ENCODE results near the gene NUMB. TPM values are rescaled to one million over a fixed set of nuclear protein-coding genes. Genes with fewer than 3 reads are reported as not detected.

NUMB gene
- total and polyA plus RNA-seq, 2 of the 4 experiments (the other 2 are of a cell fraction) = 45.9 to 114 TPM

DNA sequence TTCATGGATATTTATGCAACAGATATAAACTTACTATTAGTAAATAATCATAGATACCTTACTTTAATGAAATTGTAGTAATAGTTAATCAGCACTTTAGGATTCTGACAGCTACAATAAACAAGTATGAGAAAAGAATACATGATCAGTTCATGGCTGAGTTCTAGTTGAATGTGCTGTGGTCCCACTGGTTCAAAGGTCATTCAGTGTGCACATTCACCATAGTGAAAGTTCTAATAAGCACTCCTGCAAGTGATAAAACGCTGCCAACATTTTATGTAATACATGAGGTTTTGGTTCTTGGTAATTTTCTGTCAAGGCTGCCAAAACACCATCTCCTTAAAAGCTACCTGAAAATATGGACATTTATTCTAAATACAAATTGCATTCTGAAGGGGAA, 92.6 kb downstream of the NUMB start:
- Histone ChIP-seq H2BK120ac (ENCODE audit: low read depth, low read length) (no peak overlapping the region), H2AK9ac (replicated peaks; ENCODE audit: low read depth, low read length, poor library complexity) (no peak overlapping the region), H4K5ac (ENCODE audit: low read depth, low read length) (no peak overlapping the region), H3K18ac (ENCODE audit: low read depth, low read length) (no peak overlapping the region), H2BK15ac (ENCODE audit: low read depth, low read length) (no peak overlapping the region), H3K27me3 (ENCODE audit: control insufficient read depth, insufficient read depth, low read length) (no peaks in the 10 kb centered on the region), H3K56ac (ENCODE audit: extremely low read depth, insufficient read depth, low read length) (no peak overlapping the region), H3K36me3 (ENCODE audit: control insufficient read depth, insufficient read depth, low read length) (peaks cover 5% of the 10 kb centered on the region), H4K8ac (ENCODE audit: low read depth in 2 of 2, low read length in 2 of 2) (no peak overlapping the region), H3K4me3 (ENCODE audit: insufficient read depth, low read depth, low read length) (no peak overlapping the region), H2AFZ (replicated peaks; ENCODE audit: low read length, poor library complexity) (no peak overlapping the region), H3K14ac (replicated peaks; ENCODE audit: low read depth, low read length) (no peak overlapping the region), H3K79me1 (ENCODE audit: low read depth in 1 of 2, low read length in 2 of 2) (peaks cover 30 to 61% of the 10 kb centered on the region in 2 experiments), H3K4me1 (ENCODE audit: control insufficient read depth, insufficient read depth, low read length) (no peaks in the 10 kb centered on the region), H3K4me2 (ENCODE audit: low read depth, low read length) (no peak overlapping the region), H3K9me3 (ENCODE audit: control insufficient read depth, insufficient read depth, low read length) (no peaks in the 10 kb centered on the region), H2BK5ac (ENCODE audit: low read depth, low read length, poor library complexity, severe bottlenecking) (no peak overlapping the region), H3K27ac (ENCODE audit: insufficient read depth, low read length) (no peak overlapping the region), H2AK5ac (ENCODE audit: low read depth, low read length) (no peak overlapping the region), H4K91ac (ENCODE audit: insufficient read depth, low read depth, low read length) (no peak overlapping the region), H2BK20ac (ENCODE audit: low read depth, low read length) (no peak overlapping the region), H3K23ac (ENCODE audit: low read depth, low read length) (no peak overlapping the region), H3K4ac (ENCODE audit: low read depth, low read length) (no peak overlapping the region), H4K20me1 (ENCODE audit: insufficient read depth, low read length) (peaks cover 7% of the 10 kb centered on the region; the same call in 1 of the 2 replicates), H3K9me1 (ENCODE audit: insufficient read depth, low read length) (peaks cover 6% of the 10 kb centered on the region; the same call in 1 of the 2 replicates), H3K9ac (ENCODE audit: low read depth, low read length) (no peak overlapping the region)
- in situ Hi-C loops (cut with MboI; ENCODE audit: low sequenced_read_pairs) (no loop called here), dilution Hi-C loops (cut with HindIII; ENCODE audit: low sequenced_read_pairs, unreplicated experiment) (no loop called here), intact Hi-C loops (cut with micrococcal nuclease) (no loop called here)
- ATAC-seq (ENCODE audit: low read depth) (no peak), DNase-seq (peak; percentile 8)
- ChIA-PET POLR2A (ENCODE audit: unreplicated experiment) (no interaction called here), CTCF (interaction anchor here (1.3 kb wide), 1 partner anchor 11 kb away, joined by 3 read pairs; no protein-coding TSS in a partner anchor)
- BruUV-seq (replicated peaks) = no TSS peak
- WGBS, 2 experiments (ENCODE audit: extremely low coverage in 2 of 2, insufficient read length in 1 of 2) = no CpG with 5 or more reads among the region's 1 CpG
- TF ChIP-seq FOS (IDR thresholded peaks at IDR 0.05; ENCODE audit: low read depth, low read length) (no peak), RFX5 (IDR thresholded peaks at IDR 0.05; ENCODE audit: low read depth, low read length) (no peak), CHD1 (IDR thresholded peaks at IDR 0.05; ENCODE audit: low read depth, low read length) (no peak), MXI1 (IDR thresholded peaks at IDR 0.05; ENCODE audit: borderline replicate concordance, low read depth, low read length) (no peak), BHLHE40 (IDR thresholded peaks at IDR 0.05; ENCODE audit: low read depth, low read length) (no peak), USF2 (IDR thresholded peaks at IDR 0.05; ENCODE audit: low read depth, low read length) (no peak), RAD21 (IDR thresholded peaks at IDR 0.05; ENCODE audit: low read length) (no peak), RCOR1 (IDR thresholded peaks at IDR 0.05; ENCODE audit: insufficient replicate concordance, low read length) (no peak), CEBPB (IDR thresholded peaks at IDR 0.05; ENCODE audit: low read depth, low read length) (no peak), POLR2A (IDR thresholded peaks at IDR 0.05; ENCODE audit: low read depth, low read length) (no peak), NFE2L2 (IDR thresholded peaks at IDR 0.05; ENCODE audit: low read depth, low read length) (no peak), MAFK (IDR thresholded peaks at IDR 0.05; ENCODE audit: low read depth, low read length) (no peak), SMC3 (IDR thresholded peaks at IDR 0.05; ENCODE audit: low read depth, low read length) (no peak), MAZ (IDR thresholded peaks at IDR 0.05; ENCODE audit: borderline replicate concordance, low read depth, low read length) (no peak)
- TF ChIP-seq, protein P1, sequence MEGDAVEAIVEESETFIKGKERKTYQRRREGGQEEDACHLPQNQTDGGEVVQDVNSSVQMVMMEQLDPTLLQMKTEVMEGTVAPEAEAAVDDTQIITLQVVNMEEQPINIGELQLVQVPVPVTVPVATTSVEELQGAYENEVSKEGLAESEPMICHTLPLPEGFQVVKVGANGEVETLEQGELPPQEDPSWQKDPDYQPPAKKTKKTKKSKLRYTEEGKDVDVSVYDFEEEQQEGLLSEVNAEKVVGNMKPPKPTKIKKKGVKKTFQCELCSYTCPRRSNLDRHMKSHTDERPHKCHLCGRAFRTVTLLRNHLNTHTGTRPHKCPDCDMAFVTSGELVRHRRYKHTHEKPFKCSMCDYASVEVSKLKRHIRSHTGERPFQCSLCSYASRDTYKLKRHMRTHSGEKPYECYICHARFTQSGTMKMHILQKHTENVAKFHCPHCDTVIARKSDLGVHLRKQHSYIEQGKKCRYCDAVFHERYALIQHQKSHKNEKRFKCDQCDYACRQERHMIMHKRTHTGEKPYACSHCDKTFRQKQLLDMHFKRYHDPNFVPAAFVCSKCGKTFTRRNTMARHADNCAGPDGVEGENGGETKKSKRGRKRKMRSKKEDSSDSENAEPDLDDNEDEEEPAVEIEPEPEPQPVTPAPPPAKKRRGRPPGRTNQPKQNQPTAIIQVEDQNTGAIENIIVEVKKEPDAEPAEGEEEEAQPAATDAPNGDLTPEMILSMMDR (conservative IDR thresholded peaks at IDR 0.05; ENCODE audit: low read depth, low read length) = no peak
- TF ChIP-seq, protein P2, sequence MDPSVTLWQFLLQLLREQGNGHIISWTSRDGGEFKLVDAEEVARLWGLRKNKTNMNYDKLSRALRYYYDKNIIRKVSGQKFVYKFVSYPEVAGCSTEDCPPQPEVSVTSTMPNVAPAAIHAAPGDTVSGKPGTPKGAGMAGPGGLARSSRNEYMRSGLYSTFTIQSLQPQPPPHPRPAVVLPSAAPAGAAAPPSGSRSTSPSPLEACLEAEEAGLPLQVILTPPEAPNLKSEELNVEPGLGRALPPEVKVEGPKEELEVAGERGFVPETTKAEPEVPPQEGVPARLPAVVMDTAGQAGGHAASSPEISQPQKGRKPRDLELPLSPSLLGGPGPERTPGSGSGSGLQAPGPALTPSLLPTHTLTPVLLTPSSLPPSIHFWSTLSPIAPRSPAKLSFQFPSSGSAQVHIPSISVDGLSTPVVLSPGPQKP (IDR thresholded peaks at IDR 0.05; ENCODE audit: borderline replicate concordance, low read depth, low read length) = no peak

Data from IMR-90 (cell line).